GM12801 (cell line): ENCODE results near the gene CFAP43.

ENCODE experiments used
- CTCF ChIP-seq: IDR thresholded peaks from one replicate; pipeline ENCODE4 v1.5.1; 2011; ENCODE audit warnings: control low read depth; ENCODE audit not compliant: insufficient read length; ENCODE audit errors: extremely low read depth

Gene CFAP43

DNA sequence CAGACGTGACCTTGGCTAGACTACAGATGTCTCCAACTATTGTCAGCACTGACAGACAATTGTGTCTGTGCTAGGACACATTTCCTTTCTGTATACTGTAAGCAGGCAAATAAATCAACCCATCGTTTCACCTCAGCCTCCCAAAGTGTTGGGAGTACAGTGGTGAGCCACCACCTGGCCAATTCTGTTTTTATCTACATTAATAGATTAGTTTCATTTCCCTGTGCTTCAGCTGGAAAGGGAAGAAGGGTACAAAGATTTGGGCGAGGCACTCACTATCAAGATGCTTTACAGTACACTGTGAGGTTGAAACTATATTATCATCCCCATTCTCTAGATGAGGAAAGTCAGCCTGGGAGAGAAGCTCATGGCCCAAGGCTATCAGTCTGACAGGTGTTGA, 88.3 kb downstream of the CFAP43 start:
- no peak for TF ChIP-seq CTCF

GRCh38 chr10:104142081-104142480, 90.1 kb downstream of the CFAP43 start:
- TF ChIP-seq CTCF = no peak

GRCh38 chr10:104139221-104139620, 92.9 kb downstream of the CFAP43 start:
- TF ChIP-seq CTCF = no peak

DNA sequence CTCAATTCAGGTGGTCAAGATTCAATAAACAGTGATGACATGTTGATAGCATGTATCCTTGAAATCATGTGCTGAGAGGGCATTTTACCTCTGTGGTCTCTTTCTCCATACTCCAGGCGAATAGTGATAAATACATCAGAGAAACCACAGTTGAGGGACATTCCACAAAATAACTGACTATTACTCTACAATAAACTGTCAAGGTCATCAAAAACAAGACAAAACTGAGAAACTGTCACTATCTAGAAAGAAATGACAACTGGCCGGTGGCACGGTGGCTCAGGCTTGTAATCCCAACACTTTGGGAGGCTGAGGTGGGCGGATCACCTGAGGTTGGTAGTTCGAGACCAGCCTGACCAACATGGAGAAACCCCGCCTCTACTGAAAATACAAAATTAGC, 94.0 kb downstream of the CFAP43 start:
- TF ChIP-seq CTCF = no peak

DNA sequence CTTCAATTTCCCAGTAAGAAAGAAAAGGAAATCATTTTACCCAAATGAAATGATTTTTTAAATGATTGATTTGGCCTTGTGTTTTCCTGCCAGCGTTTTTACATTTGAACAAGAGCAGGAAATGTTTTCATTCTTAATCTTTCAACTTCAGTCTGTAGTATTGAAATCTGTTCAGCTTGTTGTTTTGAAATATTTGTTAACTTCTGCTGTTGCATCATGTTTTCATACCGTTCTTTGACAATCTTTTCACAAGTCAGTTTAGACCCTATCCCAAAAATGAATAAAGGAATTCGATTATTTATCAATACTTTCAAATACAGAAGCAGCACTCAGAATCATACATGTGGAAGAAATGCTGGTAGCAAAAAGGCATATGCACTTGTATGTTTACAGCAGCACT, 102.1 kb downstream of the CFAP43 start:
- no peak for TF ChIP-seq CTCF

DNA sequence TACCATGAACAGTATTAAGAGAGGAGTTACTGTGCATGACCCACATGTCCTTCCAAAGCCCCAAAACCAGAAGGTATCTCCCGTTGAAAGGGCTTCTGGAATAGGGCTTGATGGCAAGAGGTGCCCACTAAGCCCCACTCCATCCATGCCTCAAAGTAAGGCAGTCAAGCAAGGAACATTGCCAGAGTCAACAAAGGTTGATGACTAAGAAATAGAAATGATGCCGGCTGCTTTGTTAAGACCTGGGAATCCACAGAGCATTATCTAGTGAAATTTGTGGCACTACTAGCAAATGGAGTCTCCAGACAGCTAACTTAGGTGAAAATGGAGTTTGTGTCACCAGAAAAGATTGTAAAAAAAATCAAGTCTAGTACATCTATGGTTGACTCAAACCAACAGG, 104.0 kb downstream of the CFAP43 start:
- no peak for TF ChIP-seq CTCF

- TF ChIP-seq CTCF = no peak
Observed at GRCh38 chr10:104127411-104127810, 104.8 kb downstream of the CFAP43 start.

DNA sequence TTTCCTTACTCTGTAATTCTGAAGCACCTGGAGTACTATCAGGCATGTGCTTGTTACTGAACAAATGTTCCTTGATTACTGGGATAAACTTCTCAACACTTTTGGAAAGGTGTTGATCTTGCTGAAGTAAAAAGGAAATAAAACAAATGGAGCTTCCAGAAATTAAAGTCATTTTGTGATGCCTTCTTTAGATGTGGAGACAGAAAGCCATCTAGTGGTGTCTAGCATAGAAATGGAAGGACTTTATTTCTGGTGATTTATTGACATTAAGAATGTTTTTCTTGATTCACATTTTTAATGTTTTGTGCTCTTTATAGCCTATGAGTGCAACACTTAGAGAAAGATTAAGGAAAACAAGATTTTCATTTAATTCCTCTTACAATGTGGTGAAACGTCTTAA, 108.8 kb downstream of the CFAP43 start:
- no peak for TF ChIP-seq CTCF
